ENCODE data around the gene LSM14A. TPM values are rescaled to one million over a fixed set of nuclear protein-coding genes. Genes with fewer than 3 reads are reported as not detected.

Gene LSM14A
- 78.7 TPM for total RNA-seq

GRCh38 chr19:34171877-34172660 lies at the start of gene LSM14A:
LSM14A (plus strand) TSS chr19:34172504; CDS start chr19:34172643, 139 bp downstream.

GRCh38 chr19:34254046-34254697 lies 81.9 kb downstream of the LSM14A start, which contains the start of gene GARRE1:
GARRE1 (plus strand) TSS chr19:34254554; CDS start chr19:34300474, 45,920 bp downstream.

Other genes starting within 250 kb of the LSM14A start
- 23.3 TPM for gene GARRE1, start 82.0 kb downstream of the LSM14A start, total RNA-seq
- gene GPI, start 192.7 kb downstream of the LSM14A start, total RNA-seq = 176 TPM
- gene PDCD2L, start 231.9 kb downstream of the LSM14A start, total RNA-seq = 17.8 TPM